ENCODE data around the gene MYO1D. TPM values are rescaled to one million over a fixed set of nuclear protein-coding genes. Genes with fewer than 3 reads are reported as not detected.

MYO1D gene
- total RNA-seq, 2 donors from 2014 or later = 42.9 to 43.7 TPM

DNA sequence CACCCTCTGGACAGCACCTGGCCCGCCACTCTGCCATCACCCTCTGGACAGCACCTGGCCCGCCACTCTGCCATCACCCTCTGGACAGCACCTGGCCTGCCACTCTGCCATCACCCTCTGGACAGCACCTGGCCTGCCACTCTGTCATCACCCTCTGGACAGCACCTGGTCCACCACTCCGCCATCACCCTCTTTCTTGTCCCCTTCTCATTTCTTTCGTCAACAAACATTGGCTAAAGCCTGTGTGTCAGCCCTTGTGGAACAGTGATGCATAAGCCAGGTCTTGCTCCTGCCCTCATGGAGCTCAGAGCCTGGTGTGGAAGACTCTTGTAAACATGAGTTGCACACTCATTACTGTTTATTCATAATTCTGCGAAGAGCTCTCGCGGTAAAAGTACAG lies 358.9 kb downstream of the MYO1D start:
- no peak overlapping the region for H3K27ac ChIP-seq (ENCODE audit: low read depth, low read length)
- H3K4me1 Mint-ChIP-seq = peaks cover 52% of the 10 kb centered on the region
- H3K27me3 ChIP-seq (ENCODE audit: control insufficient read depth, insufficient read depth, low read length, poor library complexity, severe bottlenecking) = no peaks in the 10 kb centered on the region
- H3K9ac ChIP-seq (ENCODE audit: extremely low read depth, low read length, poor library complexity, severe bottlenecking) = no peak overlapping the region
- no peaks in the 10 kb centered on the region for H3K36me3 Mint-ChIP-seq (ENCODE audit: low read depth)
- H3K4me1 ChIP-seq (ENCODE audit: control insufficient read depth, insufficient read depth, low read length) = peaks cover 29% of the 10 kb centered on the region
- H3K27ac Mint-ChIP-seq = no peak overlapping the region
- H3K36me3 ChIP-seq (ENCODE audit: control insufficient read depth, insufficient read depth, low read length) = no peaks in the 10 kb centered on the region
- no peaks in the 10 kb centered on the region for H3K9me3 Mint-ChIP-seq
- no peaks in the 10 kb centered on the region for H3K9me3 ChIP-seq (ENCODE audit: control insufficient read depth, low read length)
- WGBS, 2 experiments (ENCODE audit: insufficient coverage in 1 of 2, insufficient read length in 1 of 2) = 94 to 100% methylated on average over 6 to 7 of the region's 7 CpGs
- peak overlapping the region; percentile 52 for H3K4me3 Mint-ChIP-seq
- H3K4me3 ChIP-seq (ENCODE audit: low read length) = peak overlapping the region; percentile 76
- TF ChIP-seq, protein P1, sequence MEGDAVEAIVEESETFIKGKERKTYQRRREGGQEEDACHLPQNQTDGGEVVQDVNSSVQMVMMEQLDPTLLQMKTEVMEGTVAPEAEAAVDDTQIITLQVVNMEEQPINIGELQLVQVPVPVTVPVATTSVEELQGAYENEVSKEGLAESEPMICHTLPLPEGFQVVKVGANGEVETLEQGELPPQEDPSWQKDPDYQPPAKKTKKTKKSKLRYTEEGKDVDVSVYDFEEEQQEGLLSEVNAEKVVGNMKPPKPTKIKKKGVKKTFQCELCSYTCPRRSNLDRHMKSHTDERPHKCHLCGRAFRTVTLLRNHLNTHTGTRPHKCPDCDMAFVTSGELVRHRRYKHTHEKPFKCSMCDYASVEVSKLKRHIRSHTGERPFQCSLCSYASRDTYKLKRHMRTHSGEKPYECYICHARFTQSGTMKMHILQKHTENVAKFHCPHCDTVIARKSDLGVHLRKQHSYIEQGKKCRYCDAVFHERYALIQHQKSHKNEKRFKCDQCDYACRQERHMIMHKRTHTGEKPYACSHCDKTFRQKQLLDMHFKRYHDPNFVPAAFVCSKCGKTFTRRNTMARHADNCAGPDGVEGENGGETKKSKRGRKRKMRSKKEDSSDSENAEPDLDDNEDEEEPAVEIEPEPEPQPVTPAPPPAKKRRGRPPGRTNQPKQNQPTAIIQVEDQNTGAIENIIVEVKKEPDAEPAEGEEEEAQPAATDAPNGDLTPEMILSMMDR (conservative IDR thresholded peaks at IDR 0.05) = no peak
- H3K27me3 Mint-ChIP-seq (ENCODE audit: insufficient read depth) = no peaks in the 10 kb centered on the region
- no peak for DNase-seq

DNA sequence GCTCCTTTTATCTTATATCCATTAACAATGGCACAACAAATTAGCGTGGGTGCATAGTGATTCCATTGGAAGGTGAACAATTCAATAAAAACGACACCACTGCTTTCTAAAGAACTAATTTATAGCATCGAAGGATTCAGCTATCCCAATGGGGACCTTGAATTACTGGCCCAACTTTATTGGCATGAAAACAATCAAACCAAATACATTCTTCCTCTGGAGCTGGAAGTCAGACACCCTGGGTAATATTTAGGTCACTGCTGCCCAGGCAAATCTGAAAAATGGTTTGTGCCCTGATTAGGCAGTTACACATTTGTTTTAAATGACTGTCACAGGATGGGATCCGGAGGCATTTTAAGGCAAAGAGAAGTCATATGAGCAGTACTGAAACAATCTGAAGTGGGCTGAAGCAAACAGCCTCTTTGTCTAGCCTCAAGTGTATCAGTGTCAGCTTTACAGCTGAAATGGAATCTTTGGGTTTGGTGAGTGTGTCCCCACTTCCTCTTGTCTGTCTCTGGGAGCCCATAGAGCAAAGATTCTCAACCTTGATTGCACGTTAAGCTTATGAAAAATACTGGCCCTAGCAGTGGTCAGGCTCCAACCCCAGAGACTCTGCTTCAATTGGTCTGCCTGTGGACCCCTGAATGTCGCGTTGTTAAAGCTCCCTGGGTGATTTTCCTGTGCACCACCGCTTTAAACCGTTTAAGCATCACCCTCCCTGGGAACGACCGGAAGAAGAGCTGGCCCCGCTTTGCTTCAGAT lies 359.8 kb downstream of the MYO1D start:
- Mint-ChIP-seq H3K4me3 (no peak overlapping the region), H3K27ac (peak overlapping the region; percentile 65), H3K4me1 (peaks cover 51% of the 10 kb centered on the region), H3K36me3 (ENCODE audit: low read depth) (no peaks in the 10 kb centered on the region), H3K9me3 (no peaks in the 10 kb centered on the region), H3K27me3 (ENCODE audit: insufficient read depth) (no peaks in the 10 kb centered on the region)
- Histone ChIP-seq H3K4me1 (ENCODE audit: control insufficient read depth, insufficient read depth, low read length) (peaks cover 29% of the 10 kb centered on the region), H3K27ac (ENCODE audit: low read depth, low read length) (peak overlapping the region; percentile 34), H3K4me3 (ENCODE audit: low read length) (no peak overlapping the region), H3K9ac (ENCODE audit: extremely low read depth, low read length, poor library complexity, severe bottlenecking) (no peak overlapping the region), H3K9me3 (ENCODE audit: control insufficient read depth, low read length) (no peaks in the 10 kb centered on the region), H3K27me3 (ENCODE audit: control insufficient read depth, insufficient read depth, low read length, poor library complexity, severe bottlenecking) (no peaks in the 10 kb centered on the region), H3K36me3 (ENCODE audit: control insufficient read depth, insufficient read depth, low read length) (no peaks in the 10 kb centered on the region)
- TF ChIP-seq, protein P1 (conservative IDR thresholded peaks at IDR 0.05) = no peak
- no peak for DNase-seq
- WGBS, 2 experiments (ENCODE audit: insufficient coverage in 1 of 2, insufficient read length in 1 of 2) = 81 to 84% methylated on average over 11 to 12 of the region's 12 CpGs

DNA sequence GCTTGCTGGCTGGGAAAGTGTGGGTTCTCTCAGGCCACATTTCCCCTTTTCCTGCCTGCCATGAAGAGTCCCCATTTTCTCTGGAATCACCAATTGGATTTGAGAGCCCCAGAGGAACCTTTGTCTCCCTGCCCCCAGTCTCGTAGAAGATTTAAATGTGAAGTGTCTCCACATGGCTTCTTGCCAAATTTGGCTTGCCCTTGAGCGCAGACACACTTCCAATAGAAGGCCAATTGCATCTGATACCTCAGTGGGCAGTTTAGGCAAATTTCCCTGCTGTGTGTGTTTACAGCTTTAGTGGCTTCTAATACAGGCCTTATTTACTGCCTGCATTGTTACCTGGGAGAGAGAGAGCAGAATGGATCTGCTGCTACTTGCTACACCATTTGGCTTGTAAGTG lies 360.5 kb downstream of the MYO1D start:
- Histone ChIP-seq H3K9ac (ENCODE audit: extremely low read depth, low read length, poor library complexity, severe bottlenecking) (no peak overlapping the region), H3K27me3 (ENCODE audit: control insufficient read depth, insufficient read depth, low read length, poor library complexity, severe bottlenecking) (no peaks in the 10 kb centered on the region), H3K36me3 (ENCODE audit: control insufficient read depth, insufficient read depth, low read length) (no peaks in the 10 kb centered on the region), H3K4me1 (ENCODE audit: control insufficient read depth, insufficient read depth, low read length) (peaks cover 29% of the 10 kb centered on the region), H3K27ac (ENCODE audit: low read depth, low read length) (no peak overlapping the region), H3K4me3 (ENCODE audit: low read length) (no peak overlapping the region), H3K9me3 (ENCODE audit: control insufficient read depth, low read length) (no peaks in the 10 kb centered on the region)
- Mint-ChIP-seq H3K4me3 (no peak overlapping the region), H3K27me3 (ENCODE audit: insufficient read depth) (no peaks in the 10 kb centered on the region), H3K27ac (no peak overlapping the region), H3K4me1 (peaks cover 51% of the 10 kb centered on the region), H3K36me3 (ENCODE audit: low read depth) (no peaks in the 10 kb centered on the region), H3K9me3 (no peaks in the 10 kb centered on the region)
- DNase-seq = no peak
- TF ChIP-seq, protein P1 (conservative IDR thresholded peaks at IDR 0.05) = no peak
- 6 to 20% methylated on average over 2 of the region's 2 CpGs for WGBS, 2 experiments (ENCODE audit: insufficient coverage in 1 of 2, insufficient read length in 1 of 2)
